ENCODE measurements around the gene MARS1. TPM values are rescaled to one million over a fixed set of nuclear protein-coding genes. Genes with fewer than 3 reads are reported as not detected.
A peak's percentile ranks its signal among the peaks of the same experiment; 100 is the strongest.

MARS1 gene
- total RNA-seq, 4 donors from 2014 or later: 29.1 to 160 (median 76.8) TPM

DNA sequence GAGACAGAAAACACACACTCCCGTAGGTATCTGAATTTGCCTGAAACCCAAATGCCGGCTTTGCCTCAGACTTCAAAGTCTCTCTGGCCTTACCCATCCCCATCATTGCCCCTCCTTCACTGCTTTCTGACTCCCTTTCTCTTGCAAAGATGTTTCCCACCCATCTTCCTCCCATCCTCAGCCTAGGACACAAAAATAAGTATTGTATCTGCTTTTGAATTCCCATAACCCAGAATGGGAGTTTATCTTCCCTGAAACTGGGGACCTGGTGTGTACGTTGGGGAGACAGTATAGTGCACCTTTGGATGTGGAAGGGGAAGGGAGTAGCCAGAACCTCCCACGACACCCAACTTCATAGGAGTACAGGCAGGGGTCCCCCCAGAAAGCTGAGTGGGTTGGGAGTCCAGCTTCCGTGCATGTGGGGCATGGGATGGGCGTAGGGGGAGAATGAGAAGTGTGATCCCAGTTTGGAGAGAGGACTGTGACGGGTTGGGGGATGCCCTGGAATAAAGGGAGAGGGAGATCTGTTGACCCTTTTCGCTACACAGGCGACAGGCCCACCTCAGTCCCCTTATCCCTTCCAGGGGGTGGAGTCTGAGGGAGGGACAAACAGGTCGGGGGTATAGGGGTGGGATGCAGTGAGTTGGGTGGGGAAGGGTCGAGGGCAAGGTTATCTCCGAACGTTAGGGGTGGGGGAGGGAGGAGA is 61.5 kb downstream of the MARS1 start:
- Histone ChIP-seq H3K27me3 (no peaks in the 10 kb centered on the region), H3K4me3 (peak overlapping the region; percentile 30 to 38), H3K36me3 (no peaks in the 10 kb centered on the region), H3K27ac (peak overlapping the region in 1 of 2 donors; percentile 52), H3K9me3 (no peaks in the 10 kb centered on the region), H3K4me1 (peaks cover 0 to 11% of the 10 kb centered on the region in 2 donors)
- intact Hi-C loops (cut with DNase I; ENCODE audit: low total_unique reads): no loop called here
- TF ChIP-seq POLR2A (IDR thresholded peaks at IDR 0.05) (no peak), CTCF (IDR thresholded peaks at IDR 0.05) (no peak)
- DNase-seq: no peak

DNA sequence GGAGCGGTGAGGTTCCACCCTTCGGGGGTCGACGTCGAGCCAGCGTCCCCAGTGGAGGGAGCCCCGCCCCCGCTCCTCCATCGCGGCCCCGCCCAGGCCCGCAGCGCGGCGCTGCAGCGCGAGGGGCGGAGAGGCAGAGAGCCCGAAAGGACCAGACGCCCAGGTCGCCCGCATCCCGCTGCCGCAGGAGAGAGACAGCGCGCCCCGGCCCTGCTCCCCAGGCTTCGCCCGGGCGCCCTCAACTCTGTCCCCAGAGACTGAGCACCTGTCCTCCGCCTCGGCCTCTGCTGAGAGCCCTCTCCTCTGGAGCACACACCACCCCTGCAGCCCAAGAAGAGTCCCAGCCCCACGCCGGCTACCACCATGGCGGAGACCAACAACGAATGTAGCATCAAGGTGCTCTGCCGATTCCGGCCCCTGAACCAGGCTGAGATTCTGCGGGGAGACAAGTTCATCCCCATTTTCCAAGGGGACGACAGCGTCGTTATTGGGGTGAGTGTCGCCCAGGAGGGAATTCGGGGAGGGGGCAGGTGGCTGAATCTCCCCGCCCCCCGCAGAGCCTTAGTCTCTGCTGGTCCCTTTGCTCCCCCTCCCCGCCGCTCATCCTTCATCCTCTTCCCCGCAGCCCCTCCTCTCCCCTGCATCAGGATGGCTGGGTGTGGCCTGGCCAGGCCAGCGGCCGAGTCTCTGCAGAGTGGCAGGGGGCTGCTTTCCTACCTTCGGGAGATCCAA is 62.2 kb downstream of the MARS1 start, which contains the start of gene KIF5A:
TSS of gene KIF5A (plus strand) at position 136 of the 732 bp plus-strand sequence. CDS start at position 364, 228 bp downstream.
- peak within 1 kb of the TSS in 1 of 2 donors; percentile 52 for H3K27ac ChIP-seq
- no peaks in the 10 kb centered on the region for H3K9me3 ChIP-seq
- H3K4me1 ChIP-seq: peaks cover 0 to 11% of the 10 kb centered on the region in 2 donors
- H3K4me3 ChIP-seq: peak within 1 kb of the TSS; percentile 30 to 38
- H3K27me3 ChIP-seq: no peaks in the 10 kb centered on the region
- TF ChIP-seq POLR2A (IDR thresholded peaks at IDR 0.05) (peak in 1 of 2 donors; percentile 28), CTCF (IDR thresholded peaks at IDR 0.05) (peak in 1 of 4 experiments; percentile 7)
- intact Hi-C loops (cut with DNase I; ENCODE audit: low total_unique reads): no loop called here
- H3K36me3 ChIP-seq: no peaks in the 10 kb centered on the region
- peak in 1 of 2 donors; percentile 40 for DNase-seq

GRCh38 chr12:57550641-57551549 is 63.0 kb downstream of the MARS1 start:
- TF ChIP-seq POLR2A (IDR thresholded peaks at IDR 0.05): no peak
- TF ChIP-seq CTCF (IDR thresholded peaks at IDR 0.05): no peak
- peaks cover 0 to 3% of the 10 kb centered on the region in 2 donors for H3K4me1 ChIP-seq
- no peaks in the 10 kb centered on the region for H3K9me3 ChIP-seq
- no peaks in the 10 kb centered on the region for H3K36me3 ChIP-seq
- DNase-seq: no peak
- H3K4me3 ChIP-seq: peak overlapping the region in 1 of 2 donors; percentile 38
- peak overlapping the region in 1 of 2 donors; percentile 52 for H3K27ac ChIP-seq
- intact Hi-C loops (cut with DNase I; ENCODE audit: low total_unique reads): no loop called here
- no peaks in the 10 kb centered on the region for H3K27me3 ChIP-seq

DNA sequence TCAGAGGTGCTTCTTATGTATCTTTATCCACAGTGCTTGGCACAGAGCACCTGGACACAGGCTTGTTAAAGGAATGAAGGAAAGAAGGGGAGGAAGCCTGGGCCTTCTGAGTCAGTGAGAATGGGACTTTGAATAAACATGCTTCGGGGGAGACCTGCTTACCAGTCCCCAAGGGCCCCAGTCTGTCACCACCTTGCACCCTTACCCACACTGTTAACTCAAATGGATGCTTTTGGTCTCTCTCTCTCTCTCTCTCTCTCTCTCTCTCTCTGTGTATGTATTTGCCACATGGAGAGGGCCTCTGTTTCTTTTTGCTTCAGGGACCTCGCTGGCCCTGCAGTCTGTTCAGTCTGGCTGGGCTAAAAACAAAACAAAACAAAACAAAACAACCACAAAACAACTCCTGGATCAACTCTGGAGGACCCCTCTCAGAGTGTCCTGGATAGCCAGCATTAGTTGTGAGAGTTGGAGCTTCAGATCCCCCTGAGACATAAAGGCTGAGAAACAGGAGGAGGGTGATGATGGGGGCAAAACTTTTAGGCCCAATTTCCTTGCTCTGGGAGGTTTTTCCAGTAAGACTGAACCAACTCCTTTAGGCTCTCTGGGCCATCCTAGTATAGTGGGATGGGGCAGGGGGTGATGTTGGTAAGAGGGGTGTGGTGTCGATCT is 63.9 kb downstream of the MARS1 start:
- H3K36me3 ChIP-seq: no peaks in the 10 kb centered on the region
- H3K27ac ChIP-seq: no peak overlapping the region
- TF ChIP-seq CTCF (IDR thresholded peaks at IDR 0.05): no peak
- no peak for TF ChIP-seq POLR2A (IDR thresholded peaks at IDR 0.05)
- no peaks in the 10 kb centered on the region for H3K9me3 ChIP-seq
- no peaks in the 10 kb centered on the region for H3K4me1 ChIP-seq
- H3K4me3 ChIP-seq: no peak overlapping the region
- no peak for DNase-seq
- intact Hi-C loops (cut with DNase I; ENCODE audit: low total_unique reads): no loop called here
- H3K27me3 ChIP-seq: no peaks in the 10 kb centered on the region

Measured in uterus (tissue), 4 donors.